Muscle of back (tissue), 13 donors: Measurements from ENCODE around the gene TGM5. TPM values are rescaled to one million over a fixed set of nuclear protein-coding genes. Genes with fewer than 3 reads are reported as not detected.
"Not testable (repeated sequence)": the region's sequence is repeated elsewhere in the genome, so short reads cannot be mapped to it uniquely, and the experiment has no call there.

Experiments used
- DNase-seq, 3 donors: peaks; one replicate each; pipeline versions ENCODE4 v3.0.0 to v3.0.0-alpha.2; 2013
- long read RNA-seq, 9 donors: transcript quantifications; one replicate each; lab custom pipeline, GENCODE V29; 2026
- polyA plus RNA-seq, 10 donors: library from polyadenylated mRNA; unstranded; fragments of 120-200 nt; gene quantifications; one replicate each; pipeline ENCODE4 v1.2.1, GENCODE V29; 2013; ENCODE audit not compliant: insufficient read length in 10 of 10

TGM5 gene, protein sequence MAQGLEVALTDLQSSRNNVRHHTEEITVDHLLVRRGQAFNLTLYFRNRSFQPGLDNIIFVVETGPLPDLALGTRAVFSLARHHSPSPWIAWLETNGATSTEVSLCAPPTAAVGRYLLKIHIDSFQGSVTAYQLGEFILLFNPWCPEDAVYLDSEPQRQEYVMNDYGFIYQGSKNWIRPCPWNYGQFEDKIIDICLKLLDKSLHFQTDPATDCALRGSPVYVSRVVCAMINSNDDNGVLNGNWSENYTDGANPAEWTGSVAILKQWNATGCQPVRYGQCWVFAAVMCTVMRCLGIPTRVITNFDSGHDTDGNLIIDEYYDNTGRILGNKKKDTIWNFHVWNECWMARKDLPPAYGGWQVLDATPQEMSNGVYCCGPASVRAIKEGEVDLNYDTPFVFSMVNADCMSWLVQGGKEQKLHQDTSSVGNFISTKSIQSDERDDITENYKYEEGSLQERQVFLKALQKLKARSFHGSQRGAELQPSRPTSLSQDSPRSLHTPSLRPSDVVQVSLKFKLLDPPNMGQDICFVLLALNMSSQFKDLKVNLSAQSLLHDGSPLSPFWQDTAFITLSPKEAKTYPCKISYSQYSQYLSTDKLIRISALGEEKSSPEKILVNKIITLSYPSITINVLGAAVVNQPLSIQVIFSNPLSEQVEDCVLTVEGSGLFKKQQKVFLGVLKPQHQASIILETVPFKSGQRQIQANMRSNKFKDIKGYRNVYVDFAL
- polyA plus RNA-seq = under 1 TPM in 8 of 10 donors, not detected in 2; 0.04 to 0.50 (median 0.25) TPM
- long read RNA-seq, donor 1 = 0 reads
- long read RNA-seq, donor 2 = 0 reads
- long read RNA-seq, donor 3 = 0 reads
- long read RNA-seq, donor 4 = 0 reads
- long read RNA-seq, donor 5 = 0 reads
- long read RNA-seq, donor 6 = 0 reads
- long read RNA-seq, donor 7 = 0 reads
- long read RNA-seq, donor 8 = 0 reads
- long read RNA-seq, donor 9 = 0 reads

DNA sequence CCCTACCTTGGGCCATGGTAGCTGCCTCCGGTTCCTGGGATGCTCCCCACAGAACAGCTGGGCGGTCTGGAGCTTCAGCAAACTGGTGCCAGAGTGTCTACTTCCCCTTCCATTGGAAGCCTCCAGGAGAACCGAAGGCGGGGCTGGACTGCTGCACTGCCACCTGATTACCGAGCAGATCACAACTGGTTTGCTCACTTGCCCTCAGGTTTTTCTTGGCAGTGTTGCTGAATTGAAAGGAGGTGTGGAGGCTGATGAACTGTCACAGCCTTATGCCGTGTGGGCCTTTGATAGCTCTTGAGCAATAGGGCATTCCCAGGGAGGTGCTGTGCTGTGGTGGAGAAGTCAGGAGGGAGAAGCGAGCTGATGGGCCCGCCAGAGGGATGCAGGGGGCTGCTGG, at the start of gene TGM5:
Gene TGM5 (minus strand): TSS at position 95 of the 400 bp plus-strand sequence. CDS start 79 bp downstream, at position 16.
- no peak for DNase-seq

DNA sequence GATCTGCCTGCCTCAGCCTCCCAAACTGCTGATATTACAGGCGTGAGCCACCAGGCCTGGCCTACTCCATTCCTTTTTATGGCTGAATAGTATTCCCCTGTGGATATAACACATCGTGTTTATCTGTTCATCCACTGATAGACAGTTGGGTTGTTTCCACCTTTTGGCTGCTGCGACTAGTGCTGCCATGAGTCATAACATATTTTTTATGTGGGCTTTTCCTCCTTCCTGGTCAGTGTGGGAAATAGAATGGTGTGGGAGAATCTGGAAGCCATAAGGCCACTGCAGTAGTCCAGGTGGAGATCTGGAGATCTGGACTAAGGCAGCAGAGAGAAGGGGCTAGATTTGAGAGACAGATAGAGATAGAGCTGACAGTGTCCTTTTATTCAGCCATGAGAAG, 47.4 kb upstream of the TGM5 start:
- DNase-seq = no peak

- DNase-seq = no peak
Measured at GRCh38 chr15:43312378-43312777, 45.6 kb upstream of the TGM5 start.

- DNase-seq = no peak
Measured at GRCh38 chr15:43302205-43302817, 35.6 kb upstream of the TGM5 start, which contains the start of gene TGM7. Gene TGM7 (minus strand): TSS chr15:43302255.

GRCh38 chr15:43299884-43300283, 33.2 kb upstream of the TGM5 start:
- no peak for DNase-seq

DNA sequence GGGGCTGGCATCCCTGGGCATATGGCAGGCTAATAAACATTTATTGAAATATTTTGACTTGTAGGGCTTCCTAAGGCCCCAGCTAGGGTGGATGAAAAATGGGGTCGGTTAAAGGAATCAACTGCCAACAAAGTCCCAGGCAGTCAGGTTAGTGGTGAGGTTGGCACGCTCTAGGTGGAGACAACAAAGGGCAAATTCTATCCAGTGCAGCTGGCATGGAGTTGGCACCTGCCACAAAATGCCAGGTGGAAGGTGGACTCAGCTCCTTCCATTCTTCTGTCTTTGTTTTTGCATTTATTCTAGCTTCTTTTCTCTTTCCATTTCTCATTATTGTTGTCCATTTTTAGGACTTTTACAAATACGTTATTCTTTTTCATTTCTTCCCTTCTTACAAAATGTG, 32.7 kb upstream of the TGM5 start:
- DNase-seq = no peak

DNA sequence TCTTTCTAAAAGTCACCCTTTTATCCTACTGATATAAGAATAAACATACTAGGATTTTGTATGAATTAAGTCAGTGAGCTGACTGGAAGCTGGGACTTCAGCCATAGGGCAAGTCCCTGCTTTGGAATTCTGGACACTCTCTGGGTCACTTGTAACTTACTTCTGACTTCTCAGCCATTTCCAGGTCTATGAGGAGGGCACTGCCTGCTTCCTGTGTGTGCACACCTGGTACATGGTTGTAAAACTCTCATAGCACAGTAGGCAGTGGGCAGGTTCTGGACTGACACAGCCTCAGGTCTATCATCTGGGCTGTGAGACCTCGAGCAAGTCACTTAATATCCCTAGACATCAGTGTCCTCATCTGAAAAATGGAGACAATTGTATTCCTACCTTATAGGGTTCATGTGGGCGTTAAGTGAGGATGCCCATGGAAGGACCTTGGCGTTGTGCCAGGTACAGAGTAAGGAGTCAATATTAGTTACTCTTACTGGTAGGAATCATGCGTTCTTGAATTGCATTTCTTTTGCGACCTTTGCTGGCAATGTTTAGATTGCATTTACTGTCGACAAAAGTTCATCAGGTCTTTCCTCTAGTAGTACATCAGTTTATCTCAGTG, 27.5 kb upstream of the TGM5 start:
- DNase-seq = no peak

- no peak for DNase-seq
Measured at GRCh38 chr15:43293432-43293831, 26.7 kb upstream of the TGM5 start.

GRCh38 chr15:43292375-43293078, 25.8 kb upstream of the TGM5 start:
- DNase-seq = peak in 2 of 3 donors; percentile 21 to 36

DNA sequence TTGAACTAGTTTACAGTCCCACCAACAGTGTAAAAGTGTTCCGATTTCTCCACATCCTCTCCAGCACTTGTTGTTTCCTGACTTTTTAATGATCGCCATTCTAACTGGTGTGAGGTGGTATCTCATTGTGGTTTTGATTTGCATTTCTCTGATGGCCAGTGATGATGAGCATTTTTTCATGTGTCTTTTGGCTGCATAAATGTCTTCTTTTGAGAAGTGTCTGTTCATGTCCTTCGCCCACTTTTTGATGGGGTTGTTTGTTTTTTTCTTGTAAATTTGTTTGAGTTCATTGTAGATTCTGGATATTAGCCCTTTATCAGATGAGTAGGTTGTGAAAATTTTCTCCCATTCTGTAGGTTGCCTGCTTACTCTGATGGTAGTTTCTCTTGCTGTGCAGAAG, 22.9 kb upstream of the TGM5 start:
- not testable (repeated sequence) for DNase-seq

DNA sequence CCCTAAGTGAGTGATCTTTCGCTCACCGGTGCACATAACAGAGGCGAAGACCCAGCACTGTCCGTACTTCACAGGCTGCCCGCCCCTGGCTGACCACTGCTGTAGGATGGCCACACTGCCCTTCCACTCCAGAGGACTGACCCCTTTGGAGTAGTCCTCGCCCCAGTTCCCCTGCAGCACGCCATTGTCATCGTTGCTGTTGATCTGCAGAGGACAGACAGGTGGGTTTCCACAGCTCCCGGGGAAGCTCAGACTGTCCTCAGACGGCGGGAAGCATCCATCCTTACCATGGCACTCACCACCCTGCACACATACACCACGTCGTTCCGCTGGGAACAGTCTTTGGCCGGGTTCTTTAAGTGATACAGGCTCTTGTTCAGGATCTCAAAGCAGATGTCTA, 20.5 kb upstream of the TGM5 start:
- no peak for DNase-seq

GRCh38 chr15:43286074-43286473, 19.3 kb upstream of the TGM5 start:
- DNase-seq = no peak

GRCh38 chr15:43285609-43286037, 18.9 kb upstream of the TGM5 start:
- peak; percentile 55 to 79 (median 74) for DNase-seq

DNA sequence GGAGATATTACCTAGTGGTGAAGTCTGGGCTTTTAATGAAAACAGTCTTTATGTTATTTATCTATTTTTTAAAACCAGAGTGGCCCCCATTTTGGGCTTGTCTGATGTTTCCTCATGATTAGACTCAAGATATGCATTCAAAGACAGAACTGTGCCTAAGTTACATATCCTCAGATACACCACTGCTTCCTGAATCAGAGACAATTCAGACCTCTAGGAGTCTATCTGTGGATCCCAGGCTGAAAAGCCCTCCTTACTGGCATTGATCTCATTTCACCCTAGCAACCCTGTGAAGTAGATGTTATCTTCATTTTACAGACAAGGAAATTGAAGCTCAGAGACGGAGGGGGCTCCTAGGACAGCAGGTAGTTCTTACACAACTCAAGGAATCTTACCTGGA, 16.8 kb upstream of the TGM5 start:
- no peak for DNase-seq

GRCh38 chr15:43281926-43282602, 15.3 kb upstream of the TGM5 start:
- DNase-seq = no peak

- DNase-seq = no peak
Measured at GRCh38 chr15:43280996-43281395, 14.3 kb upstream of the TGM5 start.

- DNase-seq = no peak
Measured at GRCh38 chr15:43279496-43279895, 12.8 kb upstream of the TGM5 start.

DNA sequence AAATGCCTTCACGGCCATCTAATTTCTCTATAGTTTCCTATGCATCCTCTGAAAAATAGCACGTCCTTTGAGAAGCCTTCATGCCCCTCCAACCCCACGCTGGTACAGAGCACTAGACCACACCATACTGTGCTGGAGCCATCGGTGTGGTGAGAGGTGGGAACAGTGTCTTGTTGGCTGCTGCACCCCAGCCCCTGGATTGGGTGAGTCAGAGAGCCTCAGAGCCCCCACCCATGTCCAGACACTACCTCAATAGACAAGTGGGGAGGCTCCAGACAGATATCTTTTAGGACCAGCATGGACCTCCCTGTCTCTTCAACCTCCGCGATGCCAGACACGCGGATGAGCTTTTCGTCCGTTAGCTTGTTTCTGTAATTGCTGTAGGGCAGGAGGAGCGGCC, 12.1 kb upstream of the TGM5 start:
- DNase-seq = no peak

- DNase-seq = no peak
Measured at GRCh38 chr15:43277901-43278300, 11.2 kb upstream of the TGM5 start.

DNA sequence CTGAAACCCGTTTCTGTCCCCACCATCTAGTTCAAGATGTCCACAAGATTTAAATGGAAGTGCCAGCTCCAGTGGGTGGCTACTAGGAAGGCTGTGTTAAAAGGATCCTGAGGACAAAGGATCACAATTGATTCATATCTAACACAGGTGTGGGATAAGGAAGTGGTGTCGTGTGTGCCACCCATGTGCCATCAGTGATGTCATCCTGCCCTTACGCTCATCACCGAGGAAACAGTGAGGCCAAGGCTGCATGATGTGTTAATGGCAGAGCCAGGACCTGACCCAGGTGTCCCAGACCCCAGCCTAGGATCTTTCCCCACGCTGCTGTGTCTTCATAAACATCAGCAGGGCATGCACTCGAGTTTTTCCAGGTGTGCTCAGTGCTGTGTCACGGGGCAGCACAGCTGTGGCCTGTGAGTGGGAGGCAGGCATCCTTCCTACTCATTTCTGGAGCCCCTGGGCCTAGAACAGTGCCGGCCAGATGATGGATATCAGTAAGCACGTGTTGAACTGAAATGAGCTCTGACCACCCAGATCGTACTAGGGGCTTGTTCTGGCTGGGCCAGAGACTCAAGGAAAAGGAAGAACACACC, 10.6 kb upstream of the TGM5 start:
- DNase-seq = no peak
